Neural crest cell (in vitro differentiated cells): ENCODE data around the gene CNGA2. TPM values are rescaled to one million over a fixed set of nuclear protein-coding genes. Genes with fewer than 3 reads are reported as not detected.

Experiments
- DNase-seq: peaks from one replicate; pipeline ENCODE4 v3.0.0; 2021; ENCODE audit warnings: low read depth, mixed read lengths, low spot score
- H3K27ac Mint-ChIP-seq: one replicate; pipeline ENCODE4 v1.8.0; 2021; ENCODE audit warnings: mild to moderate bottlenecking, mixed read lengths; ENCODE audit not compliant: unreplicated experiment
- H3K27me3 Mint-ChIP-seq: 2 replicates; pipeline ENCODE4 v1.8.0; 2021; ENCODE audit warnings: low read depth, mild to moderate bottlenecking, mixed read lengths
- H3K36me3 Mint-ChIP-seq: 2 replicates; pipeline ENCODE4 v1.8.0; 2021; ENCODE audit warnings: low read depth, mild to moderate bottlenecking, mixed read lengths
- H3K4me1 Mint-ChIP-seq: 2 replicates; pipeline ENCODE4 v1.8.0; 2021; ENCODE audit warnings: mixed read lengths
- H3K4me3 Mint-ChIP-seq: one replicate; pipeline ENCODE4 v1.8.0; 2021; ENCODE audit warnings: mild to moderate bottlenecking, mixed read lengths
- H3K9me3 Mint-ChIP-seq: 2 replicates; pipeline ENCODE4 v1.8.0; 2021; ENCODE audit warnings: mixed read lengths
- CTCF ChIP-seq: fragments of 200-600 bp; sonication (generic); conservative IDR thresholded peaks from 2 replicates; pipeline ENCODE4 v1.5.0; 2021; ENCODE audit warnings: antibody characterized with exemption, mild to moderate bottlenecking
- total RNA-seq: library from RNA; stranded (reverse); gene quantifications from 2 replicates; pipeline ENCODE4 v1.2.1, GENCODE V29; 2021

CNGA2 gene
- total RNA-seq, 1 donor from 2014 or later = not detected

GRCh38 chrX:151771726-151772125, 37.2 kb downstream of the CNGA2 start:
- H3K36me3 Mint-ChIP-seq = no peaks in the 10 kb centered on the region
- no peak for DNase-seq
- no peak overlapping the region for H3K4me3 Mint-ChIP-seq
- no peaks in the 10 kb centered on the region for H3K4me1 Mint-ChIP-seq
- no peak overlapping the region for H3K27ac Mint-ChIP-seq
- peaks cover 3% of the 10 kb centered on the region for H3K9me3 Mint-ChIP-seq
- TF ChIP-seq CTCF = no peak
- H3K27me3 Mint-ChIP-seq = no peaks in the 10 kb centered on the region

- no peak for TF ChIP-seq CTCF
- no peak for DNase-seq
- H3K4me3 Mint-ChIP-seq = no peak overlapping the region
- no peaks in the 10 kb centered on the region for H3K4me1 Mint-ChIP-seq
- no peak overlapping the region for H3K27ac Mint-ChIP-seq
- H3K9me3 Mint-ChIP-seq = peaks cover 3% of the 10 kb centered on the region
- no peaks in the 10 kb centered on the region for H3K36me3 Mint-ChIP-seq
- no peaks in the 10 kb centered on the region for H3K27me3 Mint-ChIP-seq
Observed at GRCh38 chrX:151773434-151773833, 38.9 kb downstream of the CNGA2 start.

- H3K27me3 Mint-ChIP-seq = no peaks in the 10 kb centered on the region
- H3K4me1 Mint-ChIP-seq = no peaks in the 10 kb centered on the region
- H3K4me3 Mint-ChIP-seq = no peak overlapping the region
- peaks cover 3% of the 10 kb centered on the region for H3K9me3 Mint-ChIP-seq
- no peak for DNase-seq
- no peaks in the 10 kb centered on the region for H3K36me3 Mint-ChIP-seq
- TF ChIP-seq CTCF = no peak
- no peak overlapping the region for H3K27ac Mint-ChIP-seq
Observed at GRCh38 chrX:151774421-151774820, 39.9 kb downstream of the CNGA2 start.

DNA sequence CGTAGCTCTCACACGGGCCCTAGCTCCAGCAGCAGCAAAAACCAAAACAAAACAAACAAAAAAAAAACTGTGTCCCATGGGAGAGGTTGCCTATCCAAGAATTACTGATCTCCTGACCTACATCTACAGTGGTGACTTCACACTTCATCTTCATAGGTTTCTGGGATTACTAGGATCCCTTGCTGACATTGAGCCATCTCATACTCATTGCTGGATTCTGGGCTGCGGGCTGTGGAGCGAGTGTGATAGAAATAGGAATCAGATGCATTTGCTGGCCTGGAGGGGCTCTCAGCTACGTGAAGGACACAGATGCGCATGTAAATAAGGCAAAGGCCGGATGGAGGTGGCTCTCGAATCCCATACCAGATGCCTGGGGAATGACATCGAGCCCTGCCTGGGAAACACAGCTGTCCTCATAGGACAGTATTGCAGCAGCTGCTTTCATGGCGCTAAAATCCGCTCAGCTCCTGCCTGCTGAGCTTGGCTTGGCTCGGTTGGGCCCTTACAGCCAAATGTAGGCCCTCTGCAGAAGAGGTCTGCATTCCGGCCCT, 41.7 kb downstream of the CNGA2 start:
- H3K27ac Mint-ChIP-seq = no peak overlapping the region
- no peaks in the 10 kb centered on the region for H3K36me3 Mint-ChIP-seq

DNA sequence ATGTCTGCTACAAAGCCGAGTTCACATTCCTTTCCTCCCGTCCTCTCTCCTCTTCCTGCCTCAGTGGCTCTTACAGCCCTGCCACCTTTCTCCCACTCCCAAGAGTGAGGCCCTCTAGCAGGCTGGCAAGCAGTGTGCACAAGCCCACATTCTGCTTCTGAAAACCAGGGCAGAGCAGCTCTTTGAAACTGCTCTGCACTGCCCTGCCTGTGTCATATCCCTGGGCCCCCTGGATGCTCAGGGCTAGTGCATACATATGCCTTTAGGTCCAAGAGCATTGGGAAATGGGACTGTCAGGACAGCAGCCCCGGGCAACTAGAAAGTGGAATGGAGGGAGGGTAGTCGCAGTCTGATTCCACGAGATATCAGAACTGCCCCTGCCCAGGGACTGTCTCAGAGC, 42.4 kb downstream of the CNGA2 start:
- no peak for TF ChIP-seq CTCF
- Mint-ChIP-seq H3K4me3 (no peak overlapping the region), H3K36me3 (no peaks in the 10 kb centered on the region), H3K27ac (no peak overlapping the region), H3K27me3 (no peaks in the 10 kb centered on the region), H3K4me1 (no peaks in the 10 kb centered on the region), H3K9me3 (peaks cover 11% of the 10 kb centered on the region)
- no peak for DNase-seq

More for the DNA sequence above, 41.7 kb downstream of the CNGA2 start:
- peaks cover 8% of the 10 kb centered on the region for H3K9me3 Mint-ChIP-seq
- no peak overlapping the region for H3K4me3 Mint-ChIP-seq
- no peaks in the 10 kb centered on the region for H3K4me1 Mint-ChIP-seq
- no peak for DNase-seq
- no peaks in the 10 kb centered on the region for H3K27me3 Mint-ChIP-seq
- no peak for TF ChIP-seq CTCF
